GM21526 (cell line): ENCODE measurements around the gene NLGN2.

Source experiments
- ATAC-seq: cut with Tn5 transposase; IDR thresholded peaks from one replicate; pipeline ENCODE4 v1.9.1; 2021; ENCODE audit warnings: moderate library complexity; ENCODE audit not compliant: unreplicated experiment, low FRiP score

NLGN2 gene

GRCh38 chr17:7411427-7411750 is 3.7 kb downstream of the NLGN2 start:
- no peak for ATAC-seq

GRCh38 chr17:7413346-7413985 is 5.8 kb downstream of the NLGN2 start:
- ATAC-seq: no peak

GRCh38 chr17:7414837-7415236 is 7.2 kb downstream of the NLGN2 start:
- ATAC-seq: no peak

GRCh38 chr17:7415784-7416183 is 8.1 kb downstream of the NLGN2 start:
- no peak for ATAC-seq

GRCh38 chr17:7416323-7416722 is 8.7 kb downstream of the NLGN2 start:
- no peak for ATAC-seq

GRCh38 chr17:7417056-7417655 is 9.5 kb downstream of the NLGN2 start:
- ATAC-seq: no peak

GRCh38 chr17:7418472-7419152 is 11.0 kb downstream of the NLGN2 start:
- no peak for ATAC-seq

GRCh38 chr17:7419819-7420610 is 12.4 kb downstream of the NLGN2 start, which contains the start of gene SPEM1:
Gene SPEM1 (plus strand): TSS chr17:7420324. CDS start chr17:7420385, 61 bp downstream.
- no peak for ATAC-seq

- ATAC-seq: no peak
These were observed 13.5 kb downstream of the NLGN2 start for GRCh38 chr17:7421186-7421585.

- no peak for ATAC-seq
These were observed 16.0 kb downstream of the NLGN2 start for GRCh38 chr17:7423679-7424078.

- no peak for ATAC-seq
These were observed 17.7 kb downstream of the NLGN2 start, which contains the start of gene SPEM2 for GRCh38 chr17:7425316-7425715. Gene SPEM2 (plus strand): TSS chr17:7425616. CDS start chr17:7425689, 73 bp downstream.

GRCh38 chr17:7425756-7426155 is 18.1 kb downstream of the NLGN2 start:
- no peak for ATAC-seq

GRCh38 chr17:7426203-7426863 is 18.7 kb downstream of the NLGN2 start:
- no peak for ATAC-seq

- ATAC-seq: no peak
These were observed 19.3 kb downstream of the NLGN2 start for GRCh38 chr17:7426896-7427489.

GRCh38 chr17:7427549-7427948 is 19.9 kb downstream of the NLGN2 start:
- ATAC-seq: no peak

GRCh38 chr17:7428557-7428956 is 20.9 kb downstream of the NLGN2 start, which contains the start of gene SPEM3:
Gene SPEM3 (plus strand): TSS chr17:7428857. CDS start chr17:7428903, 46 bp downstream.
- no peak for ATAC-seq

GRCh38 chr17:7429722-7430121 is 22.1 kb downstream of the NLGN2 start:
- ATAC-seq: no peak

GRCh38 chr17:7431231-7431630 is 23.6 kb downstream of the NLGN2 start:
- no peak for ATAC-seq

- no peak for ATAC-seq
These were observed 24.7 kb downstream of the NLGN2 start for GRCh38 chr17:7432296-7432695.
